Stimulated activated CD8-positive, alpha-beta memory T cell treated with anti-CD3 and anti-CD28 coated beads, Interleukin-4, amount 100 ng/mL, for 4 hours (primary cell): ENCODE measurements around the gene ERP44.

Experiments
- DNase-seq, 2 donors: peaks; one replicate each; pipeline ENCODE4 v3.0.0-alpha.2; 2020; ENCODE audit warnings: low read depth in 2 of 2, low spot score in 1 of 2

The ERP44 gene

GRCh38 chr9:99953861-99954507 lies 144.8 kb downstream of the ERP44 start:
- DNase-seq = no peak

DNA sequence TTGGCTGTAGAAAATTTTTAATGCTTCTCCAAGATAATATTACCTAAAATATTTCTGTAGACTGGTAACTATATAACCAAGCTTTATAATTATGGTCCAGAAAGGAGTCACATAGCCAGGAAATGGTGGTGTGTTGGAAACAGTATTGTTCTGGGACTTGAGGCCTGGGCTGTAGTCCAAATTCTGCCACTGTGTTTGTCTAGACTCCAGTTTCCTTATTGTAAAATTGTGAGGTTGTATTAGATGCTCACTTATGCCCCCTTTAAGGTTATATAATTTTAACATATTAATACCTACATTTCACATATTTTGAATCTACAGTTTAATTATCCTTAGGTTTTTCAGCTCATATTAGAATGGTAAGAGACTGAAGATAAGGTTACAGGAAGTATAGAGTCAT lies 149.9 kb downstream of the ERP44 start:
- no peak for DNase-seq

GRCh38 chr9:99948482-99948881 lies 150.3 kb downstream of the ERP44 start:
- no peak for DNase-seq

DNA sequence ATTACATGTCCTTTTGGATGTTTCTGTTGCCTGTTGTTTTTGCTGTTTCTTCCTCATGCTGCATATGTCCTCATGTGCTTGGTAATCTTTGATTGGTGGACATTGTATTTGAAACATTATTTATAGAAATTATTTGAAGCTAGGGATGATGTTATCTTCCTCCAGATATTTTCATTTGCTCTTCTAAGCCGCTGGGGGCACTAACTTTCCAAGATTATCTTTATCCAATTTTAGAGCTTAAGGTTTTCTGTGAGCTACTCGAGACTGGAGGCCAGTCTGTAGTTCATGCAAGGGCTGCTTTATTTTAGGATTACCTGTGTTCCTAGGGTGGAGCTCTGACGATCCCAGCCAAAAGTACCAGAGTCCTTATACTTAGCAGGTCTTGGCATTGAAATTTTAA lies 151.4 kb downstream of the ERP44 start:
- no peak for DNase-seq

DNA sequence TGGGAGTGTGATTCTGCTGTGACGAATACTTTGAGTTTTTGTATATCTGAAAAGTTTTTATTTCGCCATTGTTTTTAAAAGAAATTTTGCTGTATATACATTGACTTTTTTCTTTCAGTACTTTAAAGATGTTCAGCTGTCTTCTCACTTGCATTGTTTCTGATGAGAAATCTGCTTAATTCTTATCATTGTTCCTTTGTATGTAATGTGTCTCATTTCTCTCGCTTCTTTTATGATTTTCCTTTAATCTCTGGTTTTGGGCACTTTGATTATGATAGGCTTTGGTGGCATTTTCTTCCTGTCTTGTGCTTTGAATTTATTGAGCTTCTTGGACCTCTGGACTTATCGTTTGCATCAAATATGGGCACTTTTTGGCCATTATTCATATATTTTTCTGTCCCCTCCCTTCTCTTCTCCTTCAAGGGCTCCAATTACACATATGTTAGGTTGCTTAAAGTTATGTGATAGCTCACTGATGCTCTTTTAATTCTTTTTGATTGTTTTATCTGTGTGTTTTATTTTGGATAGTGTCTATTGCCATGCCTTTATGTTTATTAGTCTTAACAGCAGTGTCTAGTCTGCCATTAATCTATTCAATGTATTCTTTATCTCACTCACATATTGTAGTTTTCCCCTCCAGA lies 161.7 kb downstream of the ERP44 start:
- DNase-seq = no peak

- no peak for DNase-seq
These were observed 167.5 kb downstream of the ERP44 start for GRCh38 chr9:99931155-99931840.

- DNase-seq = no peak
These were observed 169.1 kb downstream of the ERP44 start for GRCh38 chr9:99929652-99930051.
